ENCODE measurements around the gene ZNF205.

The ZNF205 gene

DNA sequence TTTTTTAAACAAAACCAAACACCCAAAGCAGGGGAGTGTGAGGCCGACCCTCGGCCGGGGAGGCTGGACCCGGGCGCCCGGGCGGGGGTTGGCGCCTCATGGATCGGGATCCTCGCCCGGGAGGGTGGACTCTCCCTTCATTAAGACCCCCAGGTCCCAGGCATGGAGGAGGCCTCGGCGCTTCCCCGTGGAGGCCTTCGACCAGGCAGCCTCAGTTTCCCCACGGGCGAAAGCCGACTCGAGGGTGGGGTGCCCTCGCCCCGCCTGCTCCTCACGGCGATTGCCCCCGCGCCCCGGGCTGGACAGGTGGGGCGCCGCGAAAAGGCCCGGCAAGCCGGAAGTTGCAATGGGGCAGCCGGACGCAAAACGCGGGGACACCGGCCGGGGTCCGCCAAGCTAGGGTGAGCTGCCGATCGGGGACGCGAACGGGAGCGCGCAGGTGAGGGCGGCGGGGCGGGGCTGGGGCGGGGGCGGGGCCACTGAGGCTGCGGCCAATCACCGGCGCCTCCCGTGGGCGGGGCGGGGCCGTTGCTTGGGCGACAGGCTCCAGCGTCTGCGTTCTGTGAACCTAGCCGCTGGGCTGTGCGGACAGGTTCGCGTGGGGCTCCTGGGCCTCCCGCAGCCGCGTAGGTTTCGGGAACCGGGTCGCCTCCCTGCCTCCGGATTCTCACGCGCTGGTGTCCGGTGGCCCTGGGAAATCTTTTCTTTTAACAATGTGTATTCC is 6.0 kb upstream of the ZNF205 start:
- H3K27ac Mint-ChIP-seq: peak overlapping the region; percentile 90
- H3K4me1 Mint-ChIP-seq (ENCODE audit: low read depth): peaks cover 16% of the 10 kb centered on the region

DNA sequence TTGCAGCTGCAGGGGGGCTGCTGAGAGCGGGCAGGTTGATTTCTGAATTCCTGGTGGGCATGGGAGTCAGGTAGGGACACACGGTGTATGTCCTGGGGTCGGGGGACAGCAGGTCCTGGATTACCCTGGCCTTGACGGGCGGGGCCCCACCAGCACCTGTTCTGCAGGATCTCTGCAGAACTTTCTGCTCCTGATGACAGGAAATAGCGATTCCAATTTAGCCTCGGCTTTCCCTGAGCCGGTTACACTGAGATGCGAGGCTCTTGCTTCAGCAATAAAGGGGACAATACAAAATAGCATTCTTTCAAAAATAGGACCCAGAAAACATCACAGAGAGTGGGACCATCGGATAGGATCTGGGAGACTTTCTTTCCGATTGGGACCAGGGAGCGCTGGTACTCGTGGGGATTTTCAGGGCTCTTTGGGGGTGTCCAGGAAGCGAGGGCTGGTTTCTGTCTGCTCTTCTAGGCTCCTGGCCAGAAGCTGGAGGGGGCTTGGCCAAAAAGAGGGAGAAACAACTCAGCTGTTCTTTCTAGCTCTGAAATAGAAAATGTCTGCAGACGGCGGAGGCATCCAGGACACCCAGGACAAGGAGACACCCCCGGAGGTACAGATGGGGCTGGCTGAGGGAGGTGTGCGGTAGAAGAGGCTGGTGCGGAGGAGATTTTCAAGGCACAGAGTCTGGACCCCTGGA is 642 bp downstream of the ZNF205 start:
- Mint-ChIP-seq H3K27me3 (ENCODE audit: low read depth) (peaks cover 3% of the 10 kb centered on the region), H3K4me3 (no peak overlapping the region), H3K27ac (no peak overlapping the region), H3K9me3 (no peaks in the 10 kb centered on the region), H3K36me3 (ENCODE audit: low read depth) (peaks cover 4% of the 10 kb centered on the region), H3K4me1 (ENCODE audit: low read depth) (peaks cover 4% of the 10 kb centered on the region)

More for the DNA sequence above, 6.0 kb upstream of the ZNF205 start:
- Mint-ChIP-seq H3K36me3 (ENCODE audit: low read depth) (no peaks in the 10 kb centered on the region), H3K9me3 (no peaks in the 10 kb centered on the region), H3K4me3 (peak overlapping the region; percentile 86), H3K27me3 (ENCODE audit: low read depth) (peaks cover 3% of the 10 kb centered on the region)

DNA sequence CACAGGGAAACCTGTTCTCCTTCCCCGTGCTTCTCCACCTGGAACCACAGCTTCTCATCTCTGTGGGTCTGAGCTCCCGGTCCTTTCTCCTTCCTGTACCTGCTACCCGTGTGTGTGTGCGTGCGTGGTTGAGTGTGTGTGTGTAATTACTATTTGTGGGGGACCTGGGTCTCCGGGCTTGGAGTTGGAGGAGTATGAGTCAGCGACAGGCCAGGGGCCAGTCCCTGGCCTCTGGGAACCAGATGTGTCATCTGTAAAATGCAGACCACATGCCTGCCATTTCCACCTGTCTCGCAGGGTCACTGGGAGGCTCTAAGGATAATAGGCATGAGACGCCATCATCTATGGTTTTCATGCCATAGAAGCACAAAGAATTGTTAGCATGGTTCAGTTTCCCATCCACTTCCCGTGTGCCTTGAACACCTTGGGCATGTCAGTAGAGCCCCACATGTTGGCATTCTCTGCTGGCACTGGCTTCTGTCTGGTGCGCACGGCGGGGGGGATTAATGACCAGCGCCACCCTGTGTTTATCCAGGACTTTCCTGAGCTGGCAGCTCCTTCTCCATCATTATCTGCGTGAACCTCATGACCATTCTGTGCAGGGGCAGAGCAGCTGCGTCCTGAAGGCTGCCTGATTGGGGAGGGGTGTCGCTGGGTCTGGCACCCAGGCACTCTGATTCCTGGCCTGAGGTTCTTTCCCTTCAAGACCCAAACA is 1.5 kb downstream of the ZNF205 start:
- H3K27me3 Mint-ChIP-seq (ENCODE audit: low read depth): peaks cover 3% of the 10 kb centered on the region
- no peak overlapping the region for H3K27ac Mint-ChIP-seq
- H3K9me3 Mint-ChIP-seq: no peaks in the 10 kb centered on the region
- H3K36me3 Mint-ChIP-seq (ENCODE audit: low read depth): peaks cover 4% of the 10 kb centered on the region
- H3K4me1 Mint-ChIP-seq (ENCODE audit: low read depth): peaks cover 4% of the 10 kb centered on the region
- H3K4me3 Mint-ChIP-seq: no peak overlapping the region

DNA sequence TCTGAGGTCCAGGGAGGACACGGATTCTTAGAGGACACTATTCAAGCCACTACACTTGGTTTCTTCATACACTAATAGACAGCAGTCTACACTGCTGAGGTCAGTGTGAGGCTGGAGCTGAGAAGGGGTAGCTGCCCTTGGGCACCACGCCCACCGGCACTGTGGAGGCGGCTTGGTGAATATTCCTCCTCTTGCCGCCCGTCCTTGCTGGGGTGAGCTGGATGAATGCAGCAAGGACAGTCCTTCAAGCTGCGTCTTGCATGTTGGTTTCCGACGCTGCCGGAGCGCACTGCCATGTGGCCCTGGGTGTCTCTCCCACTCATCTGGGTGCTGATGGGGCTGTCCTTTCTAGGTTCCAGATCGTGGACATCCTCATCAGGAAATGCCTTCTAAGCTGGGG is 2.6 kb downstream of the ZNF205 start:
- H3K9me3 Mint-ChIP-seq: no peaks in the 10 kb centered on the region
- H3K36me3 Mint-ChIP-seq (ENCODE audit: low read depth): peaks cover 4% of the 10 kb centered on the region
- no peaks in the 10 kb centered on the region for H3K27me3 Mint-ChIP-seq (ENCODE audit: low read depth)
- H3K4me1 Mint-ChIP-seq (ENCODE audit: low read depth): peaks cover 3% of the 10 kb centered on the region
- H3K27ac Mint-ChIP-seq: no peak overlapping the region
- H3K4me3 Mint-ChIP-seq: no peak overlapping the region

DNA sequence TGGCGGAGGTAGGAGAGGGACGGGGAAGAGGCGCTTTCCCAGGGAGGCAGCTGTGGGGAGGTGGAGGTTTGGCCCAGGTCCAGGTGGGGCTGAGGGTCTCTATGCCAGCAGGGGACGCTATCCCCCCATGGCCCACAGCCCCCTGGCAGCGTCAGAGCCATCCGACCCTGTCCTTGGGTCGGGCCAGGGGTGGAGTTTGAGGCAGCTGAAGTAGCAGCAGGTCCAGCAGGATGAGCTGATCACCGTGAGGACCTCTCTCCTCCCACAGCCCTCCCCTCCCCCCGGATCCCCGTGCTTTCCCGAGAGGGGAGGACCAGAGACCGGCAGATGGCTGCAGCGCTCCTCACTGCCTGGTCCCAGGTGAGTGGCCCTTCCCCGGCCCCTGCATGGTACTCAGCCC is 3.2 kb downstream of the ZNF205 start:
- H3K27ac Mint-ChIP-seq: no peak overlapping the region

DNA sequence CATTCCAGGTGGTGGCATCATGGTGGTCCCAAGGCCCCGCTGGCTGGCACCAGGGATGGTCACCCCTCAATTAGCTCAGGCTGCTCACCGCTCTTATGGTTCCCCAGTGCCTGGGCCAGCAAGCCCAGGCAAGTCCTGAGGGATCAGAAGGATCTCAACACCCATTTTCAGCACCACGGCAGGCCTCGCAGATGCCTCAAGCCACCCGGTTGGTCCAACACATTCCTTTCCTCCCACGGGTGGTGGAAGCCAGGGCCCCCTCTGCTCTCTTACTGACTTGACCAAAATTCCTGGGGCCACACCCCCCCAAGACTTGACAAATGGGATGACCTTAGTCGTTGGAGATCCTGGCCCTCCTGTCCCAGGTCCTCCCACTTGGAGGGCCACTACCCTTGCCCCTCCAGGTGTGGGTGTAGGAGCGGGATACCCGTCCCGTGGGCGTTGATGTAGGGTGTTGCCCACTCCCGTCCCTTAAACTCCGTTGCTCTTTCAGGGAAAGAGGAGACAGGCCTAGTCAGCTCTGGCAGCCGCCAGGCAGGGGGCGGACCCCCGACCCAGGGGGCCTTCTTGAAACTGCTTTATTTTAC is 5.9 kb downstream of the ZNF205 start:
- H3K27me3 Mint-ChIP-seq (ENCODE audit: low read depth): no peaks in the 10 kb centered on the region
- H3K4me3 Mint-ChIP-seq: no peak overlapping the region
- H3K27ac Mint-ChIP-seq: no peak overlapping the region
- peaks cover 2% of the 10 kb centered on the region for H3K4me1 Mint-ChIP-seq (ENCODE audit: low read depth)
- H3K9me3 Mint-ChIP-seq: no peaks in the 10 kb centered on the region
- peaks cover 2% of the 10 kb centered on the region for H3K36me3 Mint-ChIP-seq (ENCODE audit: low read depth)

More for the DNA sequence above, 3.2 kb downstream of the ZNF205 start:
- Mint-ChIP-seq H3K9me3 (no peaks in the 10 kb centered on the region), H3K4me1 (ENCODE audit: low read depth) (peaks cover 3% of the 10 kb centered on the region), H3K27me3 (ENCODE audit: low read depth) (no peaks in the 10 kb centered on the region), H3K4me3 (no peak overlapping the region), H3K36me3 (ENCODE audit: low read depth) (peaks cover 4% of the 10 kb centered on the region)

DNA sequence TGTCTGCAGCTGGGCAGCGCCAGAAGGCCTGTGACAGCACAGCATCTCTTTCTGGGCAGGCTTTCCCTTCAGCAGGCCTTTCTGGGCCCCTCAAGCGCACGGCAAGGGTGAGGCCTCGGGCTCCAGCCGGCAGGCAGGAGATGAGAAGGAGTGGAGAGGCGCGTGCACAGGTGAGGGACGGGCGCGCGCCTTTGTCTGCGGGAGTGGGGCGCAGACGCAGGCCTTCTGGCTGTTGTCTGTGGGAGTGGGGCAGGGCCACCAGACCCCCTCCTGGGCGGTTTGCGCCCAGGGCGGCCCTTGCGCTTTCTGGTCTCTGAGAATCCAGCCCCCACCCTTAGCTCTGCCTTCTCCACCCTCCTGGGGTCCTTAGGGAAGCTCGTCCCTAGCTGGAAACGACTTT is 6.5 kb downstream of the ZNF205 start:
- Mint-ChIP-seq H3K27me3 (ENCODE audit: low read depth) (no peaks in the 10 kb centered on the region), H3K27ac (no peak overlapping the region), H3K4me1 (ENCODE audit: low read depth) (peaks cover 7% of the 10 kb centered on the region), H3K36me3 (ENCODE audit: low read depth) (no peaks in the 10 kb centered on the region), H3K9me3 (no peaks in the 10 kb centered on the region), H3K4me3 (no peak overlapping the region)

DNA sequence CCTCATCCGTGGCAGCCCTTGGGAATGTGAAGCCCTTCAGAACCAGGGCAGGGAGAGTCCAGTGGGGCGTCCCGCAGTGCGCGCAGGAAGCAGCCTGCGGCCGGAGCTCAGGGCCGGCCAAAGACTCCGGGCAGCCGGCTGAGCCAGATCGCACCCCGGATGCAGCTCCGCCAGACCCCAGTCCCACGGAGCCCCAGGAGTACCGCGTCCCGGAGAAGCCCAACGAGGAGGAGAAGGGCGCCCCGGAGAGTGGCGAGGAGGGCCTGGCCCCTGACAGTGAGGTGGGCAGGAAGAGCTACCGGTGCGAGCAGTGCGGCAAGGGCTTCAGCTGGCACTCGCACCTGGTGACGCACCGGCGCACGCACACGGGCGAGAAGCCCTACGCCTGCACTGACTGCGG is 6.9 kb downstream of the ZNF205 start:
- no peaks in the 10 kb centered on the region for H3K36me3 Mint-ChIP-seq (ENCODE audit: low read depth)
- H3K4me1 Mint-ChIP-seq (ENCODE audit: low read depth): peaks cover 7% of the 10 kb centered on the region
- H3K9me3 Mint-ChIP-seq: no peaks in the 10 kb centered on the region
- no peaks in the 10 kb centered on the region for H3K27me3 Mint-ChIP-seq (ENCODE audit: low read depth)
- H3K27ac Mint-ChIP-seq: no peak overlapping the region
- H3K4me3 Mint-ChIP-seq: no peak overlapping the region

DNA sequence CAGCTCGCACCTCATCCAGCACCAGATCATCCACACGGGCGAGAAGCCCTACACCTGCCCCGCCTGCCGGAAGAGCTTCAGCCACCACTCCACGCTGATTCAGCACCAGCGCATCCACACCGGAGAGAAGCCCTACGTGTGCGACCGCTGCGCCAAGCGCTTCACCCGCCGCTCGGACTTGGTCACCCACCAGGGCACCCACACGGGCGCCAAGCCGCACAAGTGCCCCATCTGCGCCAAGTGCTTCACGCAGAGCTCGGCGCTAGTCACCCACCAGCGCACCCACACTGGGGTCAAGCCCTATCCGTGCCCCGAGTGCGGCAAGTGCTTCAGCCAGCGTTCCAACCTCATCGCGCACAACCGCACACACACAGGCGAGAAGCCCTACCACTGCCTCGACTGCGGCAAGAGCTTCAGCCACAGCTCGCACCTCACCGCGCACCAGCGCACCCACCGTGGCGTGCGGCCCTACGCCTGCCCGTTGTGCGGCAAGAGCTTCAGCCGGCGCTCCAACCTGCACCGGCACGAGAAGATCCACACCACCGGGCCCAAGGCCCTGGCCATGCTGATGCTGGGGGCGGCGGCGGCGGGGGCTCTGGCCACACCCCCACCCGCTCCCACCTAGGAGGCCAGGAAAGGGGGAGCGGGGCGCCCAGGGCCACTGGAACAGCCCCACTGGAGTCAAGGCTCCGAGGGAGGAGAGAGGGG is 7.5 kb downstream of the ZNF205 start:
- no peak overlapping the region for H3K4me3 Mint-ChIP-seq
- H3K36me3 Mint-ChIP-seq (ENCODE audit: low read depth): peaks cover 2% of the 10 kb centered on the region
- no peaks in the 10 kb centered on the region for H3K27me3 Mint-ChIP-seq (ENCODE audit: low read depth)
- H3K4me1 Mint-ChIP-seq (ENCODE audit: low read depth): peaks cover 10% of the 10 kb centered on the region
- H3K9me3 Mint-ChIP-seq: no peaks in the 10 kb centered on the region
- no peak overlapping the region for H3K27ac Mint-ChIP-seq

DNA sequence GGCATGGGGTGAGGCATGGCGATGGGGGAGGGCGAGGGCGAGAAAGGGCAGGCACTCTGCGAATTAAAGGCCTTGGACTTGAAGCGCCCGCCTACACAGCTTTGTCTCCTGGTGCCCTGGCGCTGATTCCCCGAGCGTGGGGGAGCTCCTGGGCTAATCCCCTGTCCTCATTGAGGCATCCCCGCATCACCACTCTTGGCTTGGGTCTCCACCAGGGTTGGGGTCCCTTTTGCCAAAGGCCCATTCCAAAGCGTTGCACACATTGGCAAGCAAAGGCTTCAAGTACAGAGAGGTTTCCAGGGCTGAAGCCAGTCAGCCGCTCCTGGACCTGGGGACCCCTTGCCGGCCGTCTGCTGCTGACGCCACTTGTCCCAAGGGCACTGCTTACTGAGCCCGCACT is 8.0 kb downstream of the ZNF205 start:
- H3K36me3 Mint-ChIP-seq (ENCODE audit: low read depth): peaks cover 5% of the 10 kb centered on the region
- H3K4me3 Mint-ChIP-seq: no peak overlapping the region
- peaks cover 14% of the 10 kb centered on the region for H3K4me1 Mint-ChIP-seq (ENCODE audit: low read depth)
- no peaks in the 10 kb centered on the region for H3K9me3 Mint-ChIP-seq
- no peaks in the 10 kb centered on the region for H3K27me3 Mint-ChIP-seq (ENCODE audit: low read depth)
- H3K27ac Mint-ChIP-seq: no peak overlapping the region

DNA sequence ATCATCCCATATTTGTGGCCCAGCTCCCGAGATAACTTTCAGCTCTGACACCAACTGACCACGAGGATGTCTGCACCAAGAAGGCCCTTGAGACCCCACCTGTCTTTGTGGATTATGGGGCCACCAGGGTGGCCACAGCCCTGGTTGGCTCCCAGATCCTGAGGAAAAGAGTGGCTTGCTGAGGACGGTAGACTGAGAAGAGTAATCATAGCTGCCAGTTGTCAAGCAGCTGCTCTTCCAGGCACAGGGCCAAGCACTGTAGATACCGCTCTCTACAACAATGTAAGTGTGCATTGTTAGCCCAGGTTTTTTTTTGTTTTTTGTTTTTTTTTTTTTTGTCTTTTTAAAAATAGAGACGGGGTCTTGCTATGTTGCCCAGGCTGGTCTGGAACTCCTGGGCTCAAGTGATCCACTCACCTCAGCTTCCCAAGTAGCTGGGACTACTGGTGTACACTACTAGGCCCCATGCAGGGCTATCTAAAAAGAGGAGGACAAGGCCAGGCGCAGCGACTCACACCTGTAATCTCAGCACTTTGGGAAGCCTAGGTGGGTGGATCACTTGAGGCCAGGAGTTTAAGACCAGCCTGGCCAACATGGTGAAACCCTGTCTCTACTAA is 9.6 kb downstream of the ZNF205 start:
- H3K27ac Mint-ChIP-seq: no peak overlapping the region
- no peaks in the 10 kb centered on the region for H3K27me3 Mint-ChIP-seq (ENCODE audit: low read depth)
- H3K9me3 Mint-ChIP-seq: no peaks in the 10 kb centered on the region
- H3K4me1 Mint-ChIP-seq (ENCODE audit: low read depth): peaks cover 22% of the 10 kb centered on the region
- H3K36me3 Mint-ChIP-seq (ENCODE audit: low read depth): peaks cover 10% of the 10 kb centered on the region
- H3K4me3 Mint-ChIP-seq: no peak overlapping the region

DNA sequence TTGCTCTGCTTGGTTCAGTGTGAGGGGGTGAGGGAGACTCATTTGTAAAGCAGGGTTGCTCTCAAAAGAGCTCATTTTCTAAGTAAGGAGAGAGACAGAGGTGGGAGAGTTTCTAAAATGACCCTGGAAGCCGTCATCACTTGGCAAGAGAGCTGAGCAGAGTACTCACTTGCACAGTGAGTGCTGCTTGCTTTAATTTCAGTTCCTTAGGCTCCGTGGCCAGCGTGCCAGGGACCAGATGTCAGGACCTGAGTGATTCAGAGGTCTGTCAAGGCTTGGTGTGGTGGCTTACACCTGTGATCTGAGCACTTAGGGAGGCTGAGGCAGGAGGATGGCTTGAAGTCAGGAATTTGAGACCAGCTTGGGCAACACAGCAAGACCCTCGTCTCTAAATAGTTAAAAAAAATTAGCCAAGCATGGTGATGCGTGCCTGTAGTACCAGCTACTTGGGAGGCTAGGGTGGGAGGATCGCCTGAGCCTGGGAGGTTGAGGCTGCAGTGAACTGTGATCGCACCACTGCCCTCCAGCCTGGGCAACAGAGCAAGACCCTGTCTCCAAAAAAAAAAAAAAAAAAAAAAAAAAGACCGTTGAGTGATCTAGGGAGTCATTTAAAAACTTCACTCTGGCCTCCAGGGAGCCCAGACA is 10.7 kb downstream of the ZNF205 start:
- Mint-ChIP-seq H3K36me3 (ENCODE audit: low read depth) (peaks cover 16% of the 10 kb centered on the region), H3K9me3 (no peaks in the 10 kb centered on the region), H3K27me3 (ENCODE audit: low read depth) (no peaks in the 10 kb centered on the region), H3K4me1 (ENCODE audit: low read depth) (peaks cover 31% of the 10 kb centered on the region), H3K27ac (peak overlapping the region; percentile 82), H3K4me3 (peak overlapping the region; percentile 95)

DNA sequence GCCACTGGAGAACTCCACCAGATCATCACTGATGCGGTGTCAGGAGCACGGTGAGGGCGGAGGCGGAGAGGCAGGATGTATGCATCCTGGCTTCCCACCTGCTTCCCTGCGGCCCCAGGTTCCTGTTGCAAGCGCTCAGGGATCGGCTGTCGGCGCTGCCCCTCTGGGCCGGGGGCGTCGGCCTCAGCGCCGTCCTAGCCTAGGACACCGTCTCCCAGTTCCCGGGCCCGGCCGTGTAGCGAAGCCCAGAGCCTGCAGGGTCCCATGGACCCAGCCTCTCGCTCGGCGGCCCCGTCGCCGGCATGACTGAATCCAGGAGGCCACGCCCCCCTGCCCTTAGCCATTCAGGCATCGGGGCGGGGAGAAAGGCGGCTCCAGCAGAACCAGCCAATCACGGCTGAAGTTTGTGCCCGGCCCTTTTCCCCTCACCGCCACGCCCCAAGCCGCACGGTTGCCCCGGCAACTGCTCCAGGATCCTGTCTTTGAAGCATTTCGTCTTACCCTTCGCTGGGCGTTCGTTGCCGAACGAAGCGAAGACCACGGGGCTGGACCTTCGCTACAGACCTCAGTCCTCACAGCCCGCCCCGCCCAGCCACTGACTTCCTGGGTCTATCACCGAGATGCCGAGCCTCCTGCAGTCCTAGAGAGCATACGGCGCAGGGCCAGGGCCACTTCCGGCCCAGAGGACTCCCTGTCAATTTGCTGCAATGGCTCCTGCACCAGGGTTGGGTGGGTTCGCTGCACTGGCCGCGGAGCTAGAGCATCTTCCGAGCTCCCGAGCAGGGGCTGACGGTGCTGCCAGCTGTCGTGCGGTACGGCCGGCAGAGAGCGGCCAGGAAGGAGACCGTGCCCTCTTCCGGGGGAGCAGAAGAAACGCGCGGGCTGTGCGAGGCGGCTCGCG is 11.8 kb downstream of the ZNF205 start:
- Mint-ChIP-seq H3K4me1 (ENCODE audit: low read depth) (peaks cover 34% of the 10 kb centered on the region), H3K36me3 (ENCODE audit: low read depth) (peaks cover 16% of the 10 kb centered on the region), H3K9me3 (no peaks in the 10 kb centered on the region), H3K27me3 (ENCODE audit: low read depth) (no peaks in the 10 kb centered on the region), H3K4me3 (peak overlapping the region; percentile 95), H3K27ac (peak overlapping the region; percentile 94)

Measured in T-helper 1 cell treated with Interleukin-12 subunit alpha and Interleukin-12 subunit beta and Interleukin-4 antibody, amounts not matched to agents 30 μg/mL and 1 μg/mL, for 36 hours (primary cell).